Smooth muscle cell (in vitro differentiated cells): ENCODE data around the gene BACH1. TPM values are rescaled to one million over a fixed set of nuclear protein-coding genes. Genes with fewer than 3 reads are reported as not detected.

ENCODE experiments used
- DNase-seq: peaks from one replicate; lab custom pipeline; 2025; ENCODE audit not compliant: unreplicated experiment; lab: John Stamatoyannopoulos, UW
- H2AFZ ChIP-seq: fragments of 200-600 bp; sonication (generic); 2 replicates; pipeline ENCODE4 v1.6.0; 2016; ENCODE audit warnings: antibody characterized with exemption, low read depth, mild to moderate bottlenecking
- H3F3A ChIP-seq: fragments of 200-600 bp; sonication (generic); 2 replicates; pipeline ENCODE4 v1.6.0; 2017; ENCODE audit warnings: antibody characterized with exemption, low read depth
- H3K27ac ChIP-seq: fragments of 200-600 bp; sonication (generic); 2 replicates; pipeline ENCODE4 v1.5.1; 2016; ENCODE audit warnings: low read depth, mild to moderate bottlenecking
- H3K27me3 ChIP-seq: fragments of 200-600 bp; sonication (generic); 2 replicates; pipeline ENCODE4 v1.6.1; 2016; ENCODE audit warnings: low read depth, mild to moderate bottlenecking
- H3K36me3 ChIP-seq: fragments of 200-600 bp; sonication (generic); 2 replicates; pipeline ENCODE4 v1.5.1; 2016; ENCODE audit warnings: low read depth
- H3K4me1 ChIP-seq: fragments of 200-600 bp; sonication (generic); 2 replicates; pipeline ENCODE4 v1.5.1; 2016; ENCODE audit warnings: low read depth
- H3K4me2 ChIP-seq: fragments of 200-600 bp; sonication (generic); 2 replicates; pipeline ENCODE4 v1.6.0; 2016; ENCODE audit warnings: mild to moderate bottlenecking
- H3K4me3 ChIP-seq: fragments of 200-600 bp; sonication (generic); 2 replicates; pipeline ENCODE4 v1.5.1; 2016; ENCODE audit warnings: mild to moderate bottlenecking
- H3K79me2 ChIP-seq: fragments of 200-600 bp; sonication (generic); 2 replicates; pipeline ENCODE4 v1.6.0; 2016; ENCODE audit warnings: low read depth, mild to moderate bottlenecking
- H3K9ac ChIP-seq: fragments of 200-600 bp; sonication (generic); 2 replicates; pipeline ENCODE4 v1.6.0; 2016; ENCODE audit warnings: low read depth
- H3K9me3 ChIP-seq: fragments of 200-600 bp; sonication (generic); replicated peaks from 2 replicates; pipeline ENCODE4 v1.5.1; 2016; ENCODE audit warnings: low read depth
- H4K20me1 ChIP-seq: fragments of 200-600 bp; sonication (generic); 2 replicates; pipeline ENCODE4 v1.6.0; 2016; ENCODE audit warnings: low read depth
- CTCF ChIP-seq: fragments of 200-600 bp; sonication (generic); IDR thresholded peaks from 2 replicates; pipeline ENCODE4 v1.5.1; 2017; ENCODE audit warnings: borderline replicate concordance, mild to moderate bottlenecking, antibody characterized with exemption; ENCODE audit not compliant: insufficient read depth, poor library complexity, severe bottlenecking
- WGBS: methylation state at CpG from one replicate; pipeline ENCODE4 v1.1.7; 2016; ENCODE audit warnings: low lambda C conversion rate; 5-methylcytosine and 5-hydroxymethylcytosine counted together
- polyA plus RNA-seq: library from polyadenylated mRNA; unstranded; fragments of >200 nt; fragmentation: Nextera tagmentation; extraction: Ambion mirVana; gene quantifications from 2 replicates; pipeline ENCODE4 v1.2.1, GENCODE V29; 2016
- total RNA-seq: library from RNA; depleted of rRNA; stranded (reverse); fragments of >200 nt; gene quantifications from 2 replicates; pipeline ENCODE4 v1.2.3, GENCODE V29; 2014

BACH1 gene
- total and polyA plus RNA-seq, 2 experiments from 2014 or later: 29.5 to 103 TPM

- Histone ChIP-seq H3K4me3 (no peak overlapping the region), H4K20me1 (no peaks in the 10 kb centered on the region), H2AFZ (no peak overlapping the region), H3K9ac (no peak overlapping the region), H3K27ac (no peak overlapping the region), H3K9me3 (no peaks in the 10 kb centered on the region), H3K27me3 (no peaks in the 10 kb centered on the region), H3K4me1 (no peaks in the 10 kb centered on the region), H3K36me3 (no peaks in the 10 kb centered on the region), H3K4me2 (no peak overlapping the region), H3F3A (no peaks in the 10 kb centered on the region), H3K79me2 (no peaks in the 10 kb centered on the region)
- DNase-seq: no peak
- no peak for TF ChIP-seq CTCF
- WGBS: 93% methylated on average over 3 of the region's 3 CpGs
These were observed 90.4 kb downstream of the BACH1 start for GRCh38 chr21:29389136-29389535.

- Histone ChIP-seq H3F3A (no peaks in the 10 kb centered on the region), H3K27ac (no peak overlapping the region), H3K36me3 (no peaks in the 10 kb centered on the region), H4K20me1 (no peaks in the 10 kb centered on the region), H3K9me3 (no peaks in the 10 kb centered on the region), H3K4me2 (no peak overlapping the region), H3K27me3 (no peaks in the 10 kb centered on the region), H3K9ac (no peak overlapping the region), H3K4me3 (no peak overlapping the region), H2AFZ (no peak overlapping the region), H3K79me2 (no peaks in the 10 kb centered on the region), H3K4me1 (no peaks in the 10 kb centered on the region)
- DNase-seq: no peak
- TF ChIP-seq CTCF: no peak
- WGBS: 90% methylated on average over 2 of the region's 2 CpGs
These were observed 92.1 kb downstream of the BACH1 start for GRCh38 chr21:29390778-29391177.

- DNase-seq: no peak
- WGBS: 99% methylated on average over 2 of the region's 2 CpGs
- no peaks in the 10 kb centered on the region for H3K79me2 ChIP-seq
These were observed 95.3 kb downstream of the BACH1 start for GRCh38 chr21:29394051-29394450.

More at GRCh38 chr21:29394051-29394450, 95.3 kb downstream of the BACH1 start:
- no peaks in the 10 kb centered on the region for H3K4me1 ChIP-seq
- no peak for TF ChIP-seq CTCF
- H2AFZ ChIP-seq: no peak overlapping the region
- no peaks in the 10 kb centered on the region for H3F3A ChIP-seq
- H3K4me3 ChIP-seq: no peak overlapping the region
- H3K36me3 ChIP-seq: no peaks in the 10 kb centered on the region
- H3K27ac ChIP-seq: no peak overlapping the region
- no peak overlapping the region for H3K4me2 ChIP-seq
- no peaks in the 10 kb centered on the region for H4K20me1 ChIP-seq
- no peak overlapping the region for H3K9ac ChIP-seq
- no peaks in the 10 kb centered on the region for H3K9me3 ChIP-seq
- no peaks in the 10 kb centered on the region for H3K27me3 ChIP-seq

Other genes starting within 250 kb of the BACH1 start
- gene CCT8, start 225.3 kb upstream of the BACH1 start, total RNA-seq: 184 and 210 TPM in 2 replicates
- 118 and 125 TPM in 2 replicates for gene CCT8, start 225.3 kb upstream of the BACH1 start, polyA plus RNA-seq
- gene MAP3K7CL, start 168.3 kb upstream of the BACH1 start, total RNA-seq: 1.3 and 2.5 TPM in 2 replicates
- 3.0 and 3.7 TPM in 2 replicates for gene MAP3K7CL, start 168.3 kb upstream of the BACH1 start, polyA plus RNA-seq